Measurements from ENCODE around the gene DPYSL5. TPM values are rescaled to one million over a fixed set of nuclear protein-coding genes. Genes with fewer than 3 reads are reported as not detected.

The DPYSL5 gene
- polyA plus RNA-seq, 1 donor, result 7.1 TPM

DNA sequence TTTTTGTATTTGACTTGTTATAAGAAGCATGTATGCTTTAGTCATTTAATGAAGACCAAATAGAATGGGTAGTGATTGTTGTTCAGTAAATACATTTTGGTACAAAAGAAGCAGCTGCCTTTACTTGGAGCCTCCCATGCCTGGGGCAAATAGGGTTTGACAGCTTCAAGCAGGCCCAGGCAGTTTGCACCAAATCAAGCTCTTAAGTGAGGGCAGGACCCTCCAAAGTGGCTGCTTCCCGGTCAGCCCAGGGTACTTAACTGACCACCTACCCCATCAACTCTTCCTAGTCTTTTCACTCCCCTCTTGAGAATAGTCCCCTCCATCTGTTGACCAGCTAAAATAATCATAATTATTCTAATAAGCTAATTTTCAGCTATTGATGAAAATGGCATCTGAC, 127.7 kb downstream of the DPYSL5 start:
- Histone ChIP-seq H3K36me3 (ENCODE audit: control insufficient read depth, insufficient read depth, low read length) (no peaks in the 10 kb centered on the region), H3K4me1 (ENCODE audit: control insufficient read depth, insufficient read depth, low read length) (peaks cover 3% of the 10 kb centered on the region), H3K27ac (ENCODE audit: low read length) (no peak overlapping the region), H3K27me3 (ENCODE audit: control insufficient read depth, insufficient read depth, low read length) (peaks cover 20% of the 10 kb centered on the region), H3K9me3 (ENCODE audit: control insufficient read depth, low read depth, low read length) (no peaks in the 10 kb centered on the region), H3K4me3 (ENCODE audit: low read length) (no peak overlapping the region)
- WGBS (ENCODE audit: insufficient coverage, low lambda C conversion rate), result 80% methylated on average over 1 of the region's 1 CpG
- DNase-seq, result no peak

DNA sequence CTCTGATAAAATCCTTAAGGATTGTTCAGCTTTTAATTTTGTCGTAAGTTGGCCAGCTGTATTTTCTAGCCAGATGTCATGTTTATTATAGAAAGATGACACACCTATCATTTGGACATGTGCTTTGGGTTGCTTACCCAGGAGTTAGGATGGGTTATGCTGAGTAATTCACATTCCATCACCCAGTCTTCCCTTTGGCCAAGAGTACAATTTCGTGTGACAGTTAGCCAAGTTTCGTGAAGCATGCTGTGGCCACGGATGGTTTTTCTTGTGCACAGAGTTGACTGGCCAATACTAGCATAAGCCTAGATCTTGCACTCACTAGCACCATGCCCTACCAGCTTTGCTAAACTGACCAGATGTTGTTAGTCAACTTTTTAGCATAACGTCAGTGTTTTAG, 128.3 kb downstream of the DPYSL5 start:
- DNase-seq, result no peak
- no CpG with 5 or more reads among the region's 5 CpGs for WGBS (ENCODE audit: insufficient coverage, low lambda C conversion rate)
- H3K36me3 ChIP-seq (ENCODE audit: control insufficient read depth, insufficient read depth, low read length), result no peaks in the 10 kb centered on the region
- peaks cover 16% of the 10 kb centered on the region for H3K27me3 ChIP-seq (ENCODE audit: control insufficient read depth, insufficient read depth, low read length)
- peaks cover 3% of the 10 kb centered on the region for H3K4me1 ChIP-seq (ENCODE audit: control insufficient read depth, insufficient read depth, low read length)
- no peaks in the 10 kb centered on the region for H3K9me3 ChIP-seq (ENCODE audit: control insufficient read depth, low read depth, low read length)
- H3K4me3 ChIP-seq (ENCODE audit: low read length), result no peak overlapping the region
- H3K27ac ChIP-seq (ENCODE audit: low read length), result no peak overlapping the region

DNA sequence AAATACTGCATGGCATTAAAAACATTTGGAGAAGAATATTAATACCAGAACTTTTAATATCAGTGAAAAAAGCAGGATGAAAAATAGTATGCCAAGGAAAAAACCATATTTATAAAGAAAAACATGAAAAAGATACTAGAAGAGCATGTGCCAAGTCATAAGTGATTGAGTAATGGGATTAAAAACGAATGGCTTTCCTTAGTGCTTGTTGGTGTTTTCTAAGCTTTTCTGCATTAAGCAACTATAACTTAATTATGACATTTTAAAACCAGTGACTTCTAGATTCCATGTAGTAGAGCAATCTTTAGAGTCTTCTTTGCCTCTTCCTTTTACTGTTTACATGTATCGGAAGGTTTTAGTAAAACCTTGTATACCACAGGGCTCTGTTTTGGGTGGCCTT, 129.1 kb downstream of the DPYSL5 start:
- Histone ChIP-seq H3K27me3 (ENCODE audit: control insufficient read depth, insufficient read depth, low read length) (peaks cover 12% of the 10 kb centered on the region), H3K36me3 (ENCODE audit: control insufficient read depth, insufficient read depth, low read length) (no peaks in the 10 kb centered on the region), H3K4me1 (ENCODE audit: control insufficient read depth, insufficient read depth, low read length) (peaks cover 7% of the 10 kb centered on the region), H3K27ac (ENCODE audit: low read length) (no peak overlapping the region), H3K4me3 (ENCODE audit: low read length) (no peak overlapping the region), H3K9me3 (ENCODE audit: control insufficient read depth, low read depth, low read length) (no peaks in the 10 kb centered on the region)
- 86% methylated on average over 1 of the region's 2 CpGs for WGBS (ENCODE audit: insufficient coverage, low lambda C conversion rate)
- no peak for DNase-seq

DNA sequence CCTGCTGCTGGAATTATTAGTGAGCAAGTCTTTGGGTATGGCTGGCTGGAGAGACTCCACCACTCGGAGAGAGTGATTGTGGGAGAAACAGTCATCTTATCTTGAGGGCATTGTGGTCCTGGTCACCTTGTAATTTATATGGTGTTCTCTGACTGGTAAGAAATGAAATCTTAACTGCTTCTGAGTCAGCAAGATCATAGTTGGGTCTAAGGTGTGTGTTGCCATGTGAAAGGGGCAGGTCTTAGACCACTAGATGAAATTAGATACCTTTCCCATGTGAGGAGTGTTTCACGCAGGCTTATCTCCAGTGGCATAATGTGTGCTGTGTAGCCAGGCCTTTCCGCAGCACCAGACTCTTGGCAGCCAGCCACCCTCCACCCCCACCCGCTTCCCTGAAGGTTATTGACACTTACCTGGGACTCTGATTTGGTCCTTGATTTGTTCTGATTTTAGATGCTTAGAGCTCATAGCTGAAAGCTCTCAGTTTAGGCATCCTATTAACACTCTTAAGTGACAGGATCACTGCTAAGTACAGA, 130.2 kb downstream of the DPYSL5 start:
- peak; percentile 70 to 83 for DNase-seq
- peak overlapping the region; percentile 19 for H3K27ac ChIP-seq (ENCODE audit: low read length)
- no peaks in the 10 kb centered on the region for H3K36me3 ChIP-seq (ENCODE audit: control insufficient read depth, insufficient read depth, low read length)
- H3K4me1 ChIP-seq (ENCODE audit: control insufficient read depth, insufficient read depth, low read length), result peaks cover 10% of the 10 kb centered on the region
- H3K4me3 ChIP-seq (ENCODE audit: low read length), result no peak overlapping the region
- no CpG with 5 or more reads among the region's 4 CpGs for WGBS (ENCODE audit: insufficient coverage, low lambda C conversion rate)
- H3K9me3 ChIP-seq (ENCODE audit: control insufficient read depth, low read depth, low read length), result no peaks in the 10 kb centered on the region
- H3K27me3 ChIP-seq (ENCODE audit: control insufficient read depth, insufficient read depth, low read length), result peaks cover 10% of the 10 kb centered on the region

DNA sequence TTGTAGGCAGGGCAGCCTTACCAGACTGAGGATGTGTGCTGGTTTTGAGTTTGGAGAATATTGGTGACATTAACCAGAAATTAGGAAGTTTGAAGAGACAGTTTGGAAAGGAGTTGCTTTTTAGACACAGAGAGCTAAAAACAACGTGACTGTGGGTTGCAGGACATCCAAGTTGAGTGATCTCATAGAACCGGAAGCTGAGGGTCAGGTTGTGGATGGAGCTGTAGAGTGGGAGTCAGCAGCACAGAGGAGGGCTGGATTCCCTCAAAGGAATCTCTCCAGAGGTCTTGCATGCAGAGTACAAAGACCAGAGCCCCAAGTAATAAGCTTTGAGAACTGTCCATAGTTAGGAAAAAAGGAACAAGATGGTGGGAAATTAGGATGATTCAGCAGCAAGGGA, 131.8 kb downstream of the DPYSL5 start:
- Histone ChIP-seq H3K27me3 (ENCODE audit: control insufficient read depth, insufficient read depth, low read length) (peaks cover 7% of the 10 kb centered on the region), H3K9me3 (ENCODE audit: control insufficient read depth, low read depth, low read length) (no peaks in the 10 kb centered on the region), H3K4me3 (ENCODE audit: low read length) (no peak overlapping the region), H3K36me3 (ENCODE audit: control insufficient read depth, insufficient read depth, low read length) (no peaks in the 10 kb centered on the region), H3K4me1 (ENCODE audit: control insufficient read depth, insufficient read depth, low read length) (peaks cover 10% of the 10 kb centered on the region), H3K27ac (ENCODE audit: low read length) (no peak overlapping the region)
- WGBS (ENCODE audit: insufficient coverage, low lambda C conversion rate), result 100% methylated on average over 1 of the region's 2 CpGs
- no peak for DNase-seq

DNA sequence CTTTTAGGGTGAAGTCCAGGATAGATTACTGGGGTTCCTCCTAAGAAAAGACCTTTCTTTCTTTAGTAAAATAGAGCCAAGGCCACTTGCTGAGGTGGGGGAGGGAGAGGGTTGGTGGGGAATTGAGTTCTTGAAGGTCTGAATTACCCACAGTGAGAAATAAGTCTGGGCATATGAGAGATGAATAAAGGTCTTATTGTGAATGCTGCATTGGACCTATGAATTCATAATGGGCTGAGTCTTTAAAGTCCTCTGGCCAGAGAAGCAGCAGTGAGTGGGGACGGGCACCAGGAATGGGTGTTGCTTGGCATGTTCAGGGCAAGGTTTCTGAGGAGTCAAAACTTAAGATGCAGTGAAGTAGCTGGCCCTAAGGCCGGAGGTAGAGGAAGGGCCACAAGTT, 133.0 kb downstream of the DPYSL5 start:
- Histone ChIP-seq H3K36me3 (ENCODE audit: control insufficient read depth, insufficient read depth, low read length) (no peaks in the 10 kb centered on the region), H3K27me3 (ENCODE audit: control insufficient read depth, insufficient read depth, low read length) (peaks cover 2% of the 10 kb centered on the region), H3K4me3 (ENCODE audit: low read length) (no peak overlapping the region), H3K4me1 (ENCODE audit: control insufficient read depth, insufficient read depth, low read length) (peaks cover 10% of the 10 kb centered on the region), H3K27ac (ENCODE audit: low read length) (no peak overlapping the region), H3K9me3 (ENCODE audit: control insufficient read depth, low read depth, low read length) (no peaks in the 10 kb centered on the region)
- no peak for DNase-seq
- 100% methylated on average over 1 of the region's 2 CpGs for WGBS (ENCODE audit: insufficient coverage, low lambda C conversion rate)

DNA sequence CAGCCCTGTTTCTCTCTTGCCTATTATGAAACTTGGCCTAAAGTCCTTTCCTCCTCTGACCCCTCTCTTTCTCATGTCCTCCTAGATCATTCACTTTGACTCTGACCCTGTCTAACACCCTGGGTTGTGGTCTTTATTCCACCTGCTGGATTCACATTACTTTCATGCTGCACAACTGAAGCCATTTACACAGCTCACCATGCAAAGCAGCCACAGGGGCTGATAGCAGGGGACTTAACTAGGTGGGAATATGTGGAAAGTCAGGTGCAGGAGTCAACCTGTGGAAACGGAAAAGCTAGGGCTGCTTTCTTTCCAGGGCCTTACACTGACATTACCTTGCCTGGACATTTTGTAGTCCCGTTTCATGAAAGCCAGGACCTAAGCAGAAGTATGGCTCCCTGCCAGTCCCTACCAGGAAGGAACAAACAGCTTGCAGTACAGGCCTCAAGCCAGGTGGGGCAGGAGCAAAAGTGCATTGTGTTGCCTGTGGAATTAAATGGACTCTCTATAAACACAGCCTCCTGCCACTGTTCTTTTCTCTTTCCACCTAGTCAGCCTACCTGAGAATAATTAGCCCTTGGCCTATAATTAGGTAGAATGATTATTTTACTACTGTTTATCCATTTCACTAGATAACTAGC, 134.3 kb downstream of the DPYSL5 start:
- peak; percentile 55 to 81 for DNase-seq
- no peaks in the 10 kb centered on the region for H3K36me3 ChIP-seq (ENCODE audit: control insufficient read depth, insufficient read depth, low read length)
- H3K27me3 ChIP-seq (ENCODE audit: control insufficient read depth, insufficient read depth, low read length), result no peaks in the 10 kb centered on the region
- peaks cover 10% of the 10 kb centered on the region for H3K4me1 ChIP-seq (ENCODE audit: control insufficient read depth, insufficient read depth, low read length)
- no peaks in the 10 kb centered on the region for H3K9me3 ChIP-seq (ENCODE audit: control insufficient read depth, low read depth, low read length)
- H3K4me3 ChIP-seq (ENCODE audit: low read length), result no peak overlapping the region
- peak overlapping the region; percentile 4 for H3K27ac ChIP-seq (ENCODE audit: low read length)
- no CpG with 5 or more reads among the region's 2 CpGs for WGBS (ENCODE audit: insufficient coverage, low lambda C conversion rate)

DNA sequence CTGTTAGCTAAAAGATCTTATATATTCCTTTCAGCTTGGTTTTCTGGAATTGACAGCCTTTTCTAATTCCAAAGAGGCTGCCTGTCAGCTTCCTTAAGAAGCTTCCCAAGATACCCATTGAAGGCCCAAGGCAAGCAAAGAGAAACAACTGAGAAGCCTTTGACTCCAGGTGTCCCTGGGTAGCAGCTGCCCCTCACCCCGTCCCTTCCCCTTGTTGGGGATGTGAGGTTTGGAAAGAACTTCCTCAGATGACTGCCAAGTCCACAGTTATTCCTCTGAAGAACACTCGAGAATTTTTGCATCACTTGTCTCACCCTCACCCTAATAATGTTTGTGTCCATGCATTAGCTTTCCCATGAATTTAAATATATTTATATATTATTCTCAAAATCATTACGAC, 135.8 kb downstream of the DPYSL5 start:
- Histone ChIP-seq H3K9me3 (ENCODE audit: control insufficient read depth, low read depth, low read length) (no peaks in the 10 kb centered on the region), H3K27ac (ENCODE audit: low read length) (no peak overlapping the region), H3K4me1 (ENCODE audit: control insufficient read depth, insufficient read depth, low read length) (peaks cover 7% of the 10 kb centered on the region), H3K36me3 (ENCODE audit: control insufficient read depth, insufficient read depth, low read length) (no peaks in the 10 kb centered on the region), H3K4me3 (ENCODE audit: low read length) (no peak overlapping the region), H3K27me3 (ENCODE audit: control insufficient read depth, insufficient read depth, low read length) (no peaks in the 10 kb centered on the region)
- no peak for DNase-seq
- WGBS (ENCODE audit: insufficient coverage, low lambda C conversion rate), result 100% methylated on average over 1 of the region's 3 CpGs

DNA sequence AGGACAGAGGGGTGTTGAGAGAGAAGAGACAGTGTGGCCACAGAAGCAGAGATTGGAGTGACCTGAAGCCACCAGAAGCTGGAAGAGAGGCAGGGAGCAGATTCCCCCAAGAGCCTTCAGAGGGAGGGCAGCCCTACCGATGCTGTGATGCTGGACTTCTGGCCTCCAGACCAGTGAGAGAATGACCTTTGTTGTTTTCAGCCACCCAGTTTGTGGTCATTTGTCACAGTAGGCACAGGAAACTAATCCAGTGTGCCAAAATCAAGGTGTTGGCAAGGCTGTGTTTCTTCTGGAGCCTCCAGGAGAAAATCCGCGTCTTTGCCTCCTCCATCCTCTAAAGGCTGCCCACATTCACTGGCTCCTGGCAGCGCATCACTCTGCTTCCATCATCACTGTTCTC, 137.9 kb downstream of the DPYSL5 start:
- Histone ChIP-seq H3K4me3 (ENCODE audit: low read length) (no peak overlapping the region), H3K36me3 (ENCODE audit: control insufficient read depth, insufficient read depth, low read length) (no peaks in the 10 kb centered on the region), H3K9me3 (ENCODE audit: control insufficient read depth, low read depth, low read length) (no peaks in the 10 kb centered on the region), H3K27ac (ENCODE audit: low read length) (no peak overlapping the region), H3K27me3 (ENCODE audit: control insufficient read depth, insufficient read depth, low read length) (no peaks in the 10 kb centered on the region), H3K4me1 (ENCODE audit: control insufficient read depth, insufficient read depth, low read length) (peaks cover 7% of the 10 kb centered on the region)
- no CpG with 5 or more reads among the region's 4 CpGs for WGBS (ENCODE audit: insufficient coverage, low lambda C conversion rate)
- no peak for DNase-seq

DNA sequence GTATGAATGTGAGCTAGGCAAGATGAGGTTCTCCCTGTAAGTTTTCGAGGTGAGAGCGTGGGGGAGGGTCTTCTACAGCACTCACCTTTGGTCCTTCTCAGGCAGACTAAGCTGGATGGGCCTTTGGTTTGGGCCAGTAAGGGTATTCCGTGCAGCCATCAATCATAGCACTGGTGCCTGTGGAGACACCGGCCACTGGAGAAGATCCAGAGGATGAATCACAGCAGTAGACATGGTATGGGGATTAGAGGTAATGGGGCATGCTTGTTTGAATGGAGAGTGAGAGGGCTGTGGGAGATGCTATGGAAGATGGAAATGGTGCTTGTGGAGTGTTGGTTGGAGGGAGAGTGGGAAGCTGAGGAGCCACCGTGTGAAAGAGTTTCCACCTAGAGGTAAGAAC, 138.6 kb downstream of the DPYSL5 start:
- Histone ChIP-seq H3K4me1 (ENCODE audit: control insufficient read depth, insufficient read depth, low read length) (peaks cover 8% of the 10 kb centered on the region), H3K27ac (ENCODE audit: low read length) (no peak overlapping the region), H3K27me3 (ENCODE audit: control insufficient read depth, insufficient read depth, low read length) (no peaks in the 10 kb centered on the region), H3K4me3 (ENCODE audit: low read length) (no peak overlapping the region), H3K9me3 (ENCODE audit: control insufficient read depth, low read depth, low read length) (no peaks in the 10 kb centered on the region), H3K36me3 (ENCODE audit: control insufficient read depth, insufficient read depth, low read length) (no peaks in the 10 kb centered on the region)
- no peak for DNase-seq
- 60% methylated on average over 1 of the region's 5 CpGs for WGBS (ENCODE audit: insufficient coverage, low lambda C conversion rate)

Measured in large intestine (tissue), 3 donors.